HepG2 (cell line): ENCODE data around the gene TANGO2. TPM values are rescaled to one million over a fixed set of nuclear protein-coding genes. Genes with fewer than 3 reads are reported as not detected.

Source experiments
- CBX5 ChIP-seq: sonication (generic); formaldehyde crosslinking; IDR thresholded peaks from 2 replicates; pipeline ENCODE4 v1.4.0; 2020; ENCODE audit warnings: missing genetic modification reagents, borderline replicate concordance
- JDP2 ChIP-seq: sonication (generic); formaldehyde crosslinking; IDR thresholded peaks from 2 replicates; pipeline ENCODE4 v1.8.1; 2022; ENCODE audit warnings: missing genetic modification reagents, borderline replicate concordance
- MED8 ChIP-seq: sonication (generic); formaldehyde crosslinking; IDR thresholded peaks from 2 replicates; pipeline ENCODE4 v1.8.1; 2023; ENCODE audit warnings: mild to moderate bottlenecking, missing genetic modification reagents; ENCODE audit not compliant: insufficient replicate concordance
- MYC ChIP-seq: sonication (generic); formaldehyde crosslinking; IDR thresholded peaks from 2 replicates; pipeline ENCODE4 v1.9.0; 2021; ENCODE audit warnings: missing genetic modification reagents, borderline replicate concordance
- NCOR1 ChIP-seq: fragments of 200-600 bp; sonication (generic); IDR thresholded peaks from 2 replicates; pipeline ENCODE4 v1.7.0; 2017; ENCODE audit warnings: antibody characterized with exemption, low read length, borderline replicate concordance
- PAWR ChIP-seq: sonication (generic); formaldehyde crosslinking; IDR thresholded peaks from 2 replicates; pipeline ENCODE4 v1.4.0; 2020; ENCODE audit warnings: missing genetic modification reagents, mild to moderate bottlenecking, borderline replicate concordance
- REXO4 ChIP-seq: sonication (generic); formaldehyde crosslinking; IDR thresholded peaks from 2 replicates; pipeline ENCODE4 v1.8.0; 2022; ENCODE audit warnings: missing genetic modification reagents, mild to moderate bottlenecking, borderline replicate concordance
- RORA ChIP-seq: sonication (generic); formaldehyde crosslinking; IDR thresholded peaks from 2 replicates; pipeline ENCODE4 v1.5.0; 2020; ENCODE audit warnings: mild to moderate bottlenecking, missing genetic modification reagents, moderate library complexity
- SP1 ChIP-seq, 2 experiments: fragments of 450-650 bp in 1 of 2; sonication (generic) in 1 of 2; formaldehyde crosslinking in 1 of 2; IDR thresholded peaks; 2 replicates each; pipeline versions ENCODE4 v1.4.0 to v1.6.1; 2016 to 2020; ENCODE audit warnings: missing genetic modification reagents in 1 of 2
- ZFP36 ChIP-seq: fragments of 150-350 bp; IDR thresholded peaks from 2 replicates; pipeline ENCODE4 v1.6.1; 2018; ENCODE audit warnings: borderline replicate concordance, low read length, low read depth; ENCODE audit not compliant: partially characterized antibody
- ZFYVE20 ChIP-seq: sonication (generic); formaldehyde crosslinking; IDR thresholded peaks from 2 replicates; pipeline ENCODE4 v1.8.0; 2023; ENCODE audit warnings: low read depth, mild to moderate bottlenecking, moderate library complexity, missing genetic modification reagents, borderline replicate concordance
- ZNF292 ChIP-seq: sonication (generic); formaldehyde crosslinking; IDR thresholded peaks from 2 replicates; pipeline ENCODE4 v1.8.1; 2022; ENCODE audit warnings: mild to moderate bottlenecking, low read depth, missing genetic modification reagents, borderline replicate concordance
- ZNF329 ChIP-seq: sonication (generic); formaldehyde crosslinking; IDR thresholded peaks from 2 replicates; pipeline ENCODE4 v1.9.0; 2021; ENCODE audit warnings: low read depth, mild to moderate bottlenecking, missing genetic modification reagents
- ZNF510 ChIP-seq: sonication (generic); formaldehyde crosslinking; IDR thresholded peaks from 2 replicates; pipeline ENCODE4 v1.4.0; 2020; ENCODE audit warnings: low read depth, mild to moderate bottlenecking, missing genetic modification reagents
- ZNF577 ChIP-seq: sonication (generic); formaldehyde crosslinking; IDR thresholded peaks from 2 replicates; pipeline ENCODE4 v1.4.0; 2020; ENCODE audit warnings: mild to moderate bottlenecking, low read depth, missing genetic modification reagents, borderline replicate concordance
- ZSCAN31 ChIP-seq: sonication (generic); formaldehyde crosslinking; IDR thresholded peaks from 2 replicates; pipeline ENCODE4 v1.5.0; 2020; ENCODE audit warnings: low read depth, mild to moderate bottlenecking, missing genetic modification reagents
- polyA plus RNA-seq, 8 experiments: library from polyadenylated mRNA; depleted of rRNA in 3 of 8; stranded (reverse) in 7 of 8; unstranded in 1 of 8; fragments of >200 nt; fragmentation: Illumina TruSeq in 4 of 8; extraction: Trizol in 4 of 8; gene quantifications; 2 replicates each; pipeline versions ENCODE4 v1.2.1 to v1.2.3, GENCODE V29; 2011 to 2016; ENCODE audit warnings: low read depth in 4 of 8, missing spikeins in 1 of 8, mixed read lengths in 1 of 8; ENCODE audit not compliant: insufficient read depth in 1 of 8
- total RNA-seq, 5 experiments: library from RNA; depleted of rRNA; stranded (reverse); fragments of >200 nt; fragmentation: Illumina TruSeq; extraction: Trizol; gene quantifications; 2 replicates each; pipeline ENCODE4 v1.2.3, GENCODE V29; 2016; ENCODE audit warnings: low read depth in 1 of 5
- TF ChIP-seq, protein P1 (sequence below): IDR thresholded peaks from 2 replicates; pipeline ENCODE4 v1.6.1; 2016; ENCODE audit warnings: missing biosample characterization, missing genetic modification reagents, low read depth
- TF ChIP-seq, protein P2 (sequence below): sonication (generic); formaldehyde crosslinking; conservative IDR thresholded peaks from 2 replicates; pipeline ENCODE4 v1.4.0; 2020; ENCODE audit warnings: missing genetic modification reagents
- TF ChIP-seq, protein P3 (sequence below): sonication (generic); formaldehyde crosslinking; IDR thresholded peaks from 2 replicates; pipeline ENCODE4 v1.8.1; 2023; ENCODE audit warnings: mild to moderate bottlenecking, inconsistent platforms, moderate library complexity, missing genetic modification reagents, borderline replicate concordance
- TF ChIP-seq, protein P4 (sequence below): sonication (generic); formaldehyde crosslinking; IDR thresholded peaks from 2 replicates; pipeline ENCODE4 v1.5.0; 2020; ENCODE audit warnings: missing genetic modification reagents
- TF ChIP-seq, protein P5 (sequence below): sonication (generic); formaldehyde crosslinking; IDR thresholded peaks from 2 replicates; pipeline ENCODE4 v1.9.0; 2022; ENCODE audit warnings: low read depth, missing genetic modification reagents

The TANGO2 gene
- total and polyA plus RNA-seq, 2 of the 13 experiments (the other 11 are each of a cell fraction or from before 2014, with no cell fraction given) = 12.9 to 14.8 TPM

DNA sequence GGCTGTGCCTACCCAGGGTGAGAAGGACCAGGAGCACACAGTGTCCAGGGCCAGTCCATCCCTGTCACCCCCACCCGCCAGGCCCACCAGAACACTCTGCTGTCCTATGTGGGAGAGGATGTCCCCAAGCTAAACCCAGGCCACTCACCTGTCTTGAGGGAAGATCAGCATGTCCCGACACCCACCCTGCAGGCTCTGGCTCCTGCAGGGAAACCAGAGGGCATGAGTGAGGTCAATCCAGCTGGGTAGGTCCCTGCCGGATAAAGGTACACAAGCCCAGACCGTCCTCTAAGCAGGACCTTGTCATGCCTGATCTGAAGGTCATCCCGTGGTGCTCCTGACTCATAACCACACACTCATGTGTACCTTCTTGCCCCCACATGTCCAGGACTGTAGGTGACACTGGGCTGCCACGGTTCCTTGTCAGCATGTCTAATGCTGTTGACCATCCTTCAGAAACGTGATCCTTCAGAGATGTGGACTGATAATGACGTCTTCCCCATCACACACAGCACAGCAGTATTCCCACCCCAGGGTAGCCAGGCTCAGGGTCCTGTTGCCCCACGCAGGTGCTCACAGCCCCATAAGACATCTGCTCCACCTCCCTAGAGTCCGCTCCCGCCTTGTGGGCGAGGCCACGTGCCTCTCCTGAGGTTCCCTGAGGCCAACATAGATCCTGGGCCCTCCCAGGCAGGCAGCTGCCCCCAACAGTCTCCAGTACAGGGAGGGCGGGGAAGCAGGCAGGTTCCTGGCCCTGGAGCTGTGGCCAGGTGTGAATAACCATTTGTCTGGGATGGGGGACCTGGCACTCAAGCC, 10.4 kb upstream of the TANGO2 start (continued):
- TF ChIP-seq, protein P1, sequence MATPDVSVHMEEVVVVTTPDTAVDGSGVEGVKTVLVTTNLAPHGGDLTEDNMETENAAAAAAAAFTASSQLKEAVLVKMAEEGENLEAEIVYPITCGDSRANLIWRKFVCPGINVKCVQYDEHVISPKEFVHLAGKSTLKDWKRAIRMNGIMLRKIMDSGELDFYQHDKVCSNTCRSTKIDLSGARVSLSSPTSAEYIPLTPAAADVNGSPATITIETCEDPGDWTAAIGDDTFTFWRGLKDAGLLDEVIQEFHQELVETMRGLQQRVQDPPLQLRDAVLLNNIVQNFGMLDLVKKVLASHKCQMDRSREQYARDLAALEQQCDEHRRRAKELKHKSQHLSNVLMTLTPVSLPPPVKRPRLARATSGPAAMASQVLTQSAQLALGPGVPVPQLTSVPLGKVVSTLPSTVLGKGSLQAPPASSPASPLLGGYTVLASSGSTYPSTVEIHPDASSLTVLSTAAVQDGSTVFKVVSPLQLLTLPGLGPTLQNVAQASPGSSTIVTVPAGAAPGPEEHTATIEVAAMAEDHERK (CRISPR knock-in tag) = no peak
- TF ChIP-seq NCOR1 = no peak
- TF ChIP-seq JDP2 (CRISPR knock-in tag) = no peak
- no peak for TF ChIP-seq ZFP36
- no peak for TF ChIP-seq ZNF292 (CRISPR knock-in tag)
- TF ChIP-seq ZSCAN31 = no peak
- no peak for TF ChIP-seq PAWR (CRISPR knock-in tag)
- TF ChIP-seq, protein P2, sequence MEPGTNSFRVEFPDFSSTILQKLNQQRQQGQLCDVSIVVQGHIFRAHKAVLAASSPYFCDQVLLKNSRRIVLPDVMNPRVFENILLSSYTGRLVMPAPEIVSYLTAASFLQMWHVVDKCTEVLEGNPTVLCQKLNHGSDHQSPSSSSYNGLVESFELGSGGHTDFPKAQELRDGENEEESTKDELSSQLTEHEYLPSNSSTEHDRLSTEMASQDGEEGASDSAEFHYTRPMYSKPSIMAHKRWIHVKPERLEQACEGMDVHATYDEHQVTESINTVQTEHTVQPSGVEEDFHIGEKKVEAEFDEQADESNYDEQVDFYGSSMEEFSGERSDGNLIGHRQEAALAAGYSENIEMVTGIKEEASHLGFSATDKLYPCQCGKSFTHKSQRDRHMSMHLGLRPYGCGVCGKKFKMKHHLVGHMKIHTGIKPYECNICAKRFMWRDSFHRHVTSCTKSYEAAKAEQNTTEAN (CRISPR knock-in tag) = no peak
- TF ChIP-seq ZNF577 (CRISPR knock-in tag) = no peak
- TF ChIP-seq ZNF329 (CRISPR knock-in tag) = 0 out of 2 replicates have a peak, but pooled peaks have one; percentile 29
- peak; percentile 59; the same call in 1 of the 2 replicates for TF ChIP-seq MYC (CRISPR knock-in tag)
- TF ChIP-seq MED8 = no peak
- no peak for TF ChIP-seq ZNF510 (CRISPR knock-in tag)
- TF ChIP-seq, protein P3, sequence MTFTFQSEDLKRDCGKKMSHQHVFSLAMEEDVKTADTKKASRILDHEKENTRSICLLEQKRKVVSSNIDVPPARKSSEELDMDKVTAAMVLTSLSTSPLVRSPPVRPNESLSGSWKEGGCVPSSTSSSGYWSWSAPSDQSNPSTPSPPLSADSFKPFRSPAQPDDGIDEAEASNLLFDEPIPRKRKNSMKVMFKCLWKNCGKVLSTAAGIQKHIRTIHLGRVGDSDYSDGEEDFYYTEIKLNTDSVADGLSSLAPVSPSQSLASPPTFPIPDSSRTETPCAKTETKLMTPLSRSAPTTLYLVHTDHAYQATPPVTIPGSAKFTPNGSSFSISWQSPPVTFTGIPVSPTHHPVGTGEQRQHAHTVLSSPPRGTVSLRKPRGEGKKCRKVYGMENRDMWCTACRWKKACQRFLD (CRISPR knock-in tag) = no peak
- TF ChIP-seq CBX5 (CRISPR knock-in tag) = no peak
- TF ChIP-seq, protein P4, sequence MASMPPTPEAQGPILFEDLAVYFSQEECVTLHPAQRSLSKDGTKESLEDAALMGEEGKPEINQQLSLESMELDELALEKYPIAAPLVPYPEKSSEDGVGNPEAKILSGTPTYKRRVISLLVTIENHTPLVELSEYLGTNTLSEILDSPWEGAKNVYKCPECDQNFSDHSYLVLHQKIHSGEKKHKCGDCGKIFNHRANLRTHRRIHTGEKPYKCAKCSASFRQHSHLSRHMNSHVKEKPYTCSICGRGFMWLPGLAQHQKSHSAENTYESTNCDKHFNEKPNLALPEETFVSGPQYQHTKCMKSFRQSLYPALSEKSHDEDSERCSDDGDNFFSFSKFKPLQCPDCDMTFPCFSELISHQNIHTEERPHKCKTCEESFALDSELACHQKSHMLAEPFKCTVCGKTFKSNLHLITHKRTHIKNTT (CRISPR knock-in tag) = no peak
- TF ChIP-seq RORA (CRISPR knock-in tag) = no peak
- TF ChIP-seq REXO4 = no peak
- no peak for TF ChIP-seq SP1 (IDR thresholded peaks at IDR 0.05)
- TF ChIP-seq SP1 (CRISPR knock-in tag; IDR thresholded peaks at IDR 0.05) = no peak
- TF ChIP-seq, protein P5, sequence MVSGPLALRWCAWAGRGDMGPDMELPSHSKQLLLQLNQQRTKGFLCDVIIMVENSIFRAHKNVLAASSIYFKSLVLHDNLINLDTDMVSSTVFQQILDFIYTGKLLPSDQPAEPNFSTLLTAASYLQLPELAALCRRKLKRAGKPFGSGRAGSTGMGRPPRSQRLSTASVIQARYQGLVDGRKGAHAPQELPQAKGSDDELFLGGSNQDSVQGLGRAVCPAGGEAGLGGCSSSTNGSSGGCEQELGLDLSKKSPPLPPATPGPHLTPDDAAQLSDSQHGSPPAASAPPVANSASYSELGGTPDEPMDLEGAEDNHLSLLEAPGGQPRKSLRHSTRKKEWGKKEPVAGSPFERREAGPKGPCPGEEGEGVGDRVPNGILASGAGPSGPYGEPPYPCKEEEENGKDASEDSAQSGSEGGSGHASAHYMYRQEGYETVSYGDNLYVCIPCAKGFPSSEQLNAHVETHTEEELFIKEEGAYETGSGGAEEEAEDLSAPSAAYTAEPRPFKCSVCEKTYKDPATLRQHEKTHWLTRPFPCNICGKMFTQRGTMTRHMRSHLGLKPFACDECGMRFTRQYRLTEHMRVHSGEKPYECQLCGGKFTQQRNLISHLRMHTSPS (CRISPR knock-in tag) = peak; percentile 73; the same call in 1 of the 2 replicates
- TF ChIP-seq ZFYVE20 = no peak
